H1 (cell line): ENCODE measurements around the gene FBXL15. TPM values are rescaled to one million over a fixed set of nuclear protein-coding genes. Genes with fewer than 3 reads are reported as not detected.

Experiments
- CTCF ChIA-PET: fragments of 300-600 bp; sonication (Branson Sonifier 250); formaldehyde crosslinking; loops from one replicate; lab custom pipeline; 2021; ENCODE audit not compliant: partially characterized antibody; lab: Charles Lee
- POLR2A ChIA-PET: fragments of 300-600 bp; sonication (Branson Sonifier 250); formaldehyde crosslinking; loops from one replicate; lab custom pipeline; 2021; ENCODE audit warnings: inconsistent platforms; ENCODE audit not compliant: partially characterized antibody; lab: Charles Lee
- DNase-seq, 2 experiments: peaks; one replicate each; pipeline versions ENCODE4 v3.0.0 to v3.0.0-alpha.2; 2010 to 2022; ENCODE audit warnings: low spot score in 2 of 2, low read depth in 1 of 2, mixed read lengths in 1 of 2
- FAIRE-seq: peaks from 2 replicates; lab custom pipeline; 2011; peaks lifted over from hg19 to GRCh38; lab: Jason Lieb, UNC
- H2AFZ ChIP-seq: 2 replicates; pipeline ENCODE4 v1.8.1; 2012; ENCODE audit warnings: low read length, inconsistent platforms
- H2AK5ac ChIP-seq: 2 replicates; pipeline ENCODE4 v1.6.1; 2013; ENCODE audit warnings: low read depth, low read length
- H2BK120ac ChIP-seq: replicated peaks from 2 replicates; pipeline ENCODE3; 2013; ENCODE audit warnings: low read depth, low read length, inconsistent platforms
- H2BK12ac ChIP-seq: 2 replicates; pipeline ENCODE4 v1.6.1; 2013; ENCODE audit warnings: low read depth, low read length
- H2BK15ac ChIP-seq: 2 replicates; pipeline ENCODE4 v1.6.1; 2013; ENCODE audit warnings: low read length
- H2BK20ac ChIP-seq: 2 replicates; pipeline ENCODE4 v1.6.1; 2013; ENCODE audit warnings: low read length
- H2BK5ac ChIP-seq: 2 replicates; pipeline ENCODE4 v1.6.1; 2013; ENCODE audit warnings: low read depth, low read length
- H3K14ac ChIP-seq: 2 replicates; pipeline ENCODE4 v1.6.1; 2013; ENCODE audit warnings: inconsistent platforms; ENCODE audit not compliant: insufficient read length
- H3K18ac ChIP-seq: 2 replicates; pipeline ENCODE4 v1.6.1; 2013; ENCODE audit warnings: low read length; ENCODE audit errors: extremely low read depth
- H3K23ac ChIP-seq: 2 replicates; pipeline ENCODE4 v1.6.1; 2013; ENCODE audit warnings: inconsistent platforms; ENCODE audit not compliant: insufficient read length
- H3K23me2 ChIP-seq: 2 replicates; pipeline ENCODE4 v1.6.1; 2013; ENCODE audit warnings: low read depth, low read length
- H3K27ac ChIP-seq: 2 replicates; pipeline ENCODE4 v1.6.1; 2011; ENCODE audit warnings: low read depth, low read length, inconsistent platforms
- H3K27me3 ChIP-seq, 4 experiments: replicated peaks in 1 of 4; 1 replicate in 1 of 4; 2 replicates in 3 of 4; pipeline versions ENCODE4 v1.6.1 to v1.8.1; 2011 to 2013; ENCODE audit warnings: low read length in 3 of 4, mild to moderate bottlenecking in 3 of 4, inconsistent platforms in 2 of 4, mixed read lengths in 2 of 4, moderate library complexity in 1 of 4; ENCODE audit not compliant: control insufficient read depth in 3 of 4, insufficient read depth in 3 of 4; ENCODE audit errors: extremely low read depth in 1 of 4
- H3K36me3 ChIP-seq, 4 experiments: 2 replicates each; pipeline versions ENCODE4 v1.6.1 to v1.8.1; 2011 to 2013; ENCODE audit warnings: mild to moderate bottlenecking in 4 of 4, low read length in 3 of 4, moderate library complexity in 2 of 4, control low read depth in 1 of 4, inconsistent platforms in 1 of 4; ENCODE audit not compliant: insufficient read depth in 4 of 4, control insufficient read depth in 2 of 4
- H3K4ac ChIP-seq: replicated peaks from 2 replicates; pipeline ENCODE3; 2013; ENCODE audit warnings: low read length, low read depth, mixed read lengths, inconsistent platforms; ENCODE audit not compliant: insufficient read length
- H3K4me1 ChIP-seq, 4 experiments: replicated peaks in 1 of 4; 1 replicate in 1 of 4; 2 replicates in 3 of 4; pipeline versions ENCODE4 v1.6.1 to v1.8.1; 2011 to 2013; ENCODE audit warnings: low read length in 3 of 4, inconsistent platforms in 2 of 4, mixed read lengths in 1 of 4; ENCODE audit not compliant: insufficient read depth in 4 of 4, control insufficient read depth in 3 of 4
- H3K4me2 ChIP-seq, 2 experiments: 2 replicates each; pipeline versions ENCODE4 v1.6.1 to v1.8.1; 2011 to 2013; ENCODE audit warnings: low read depth in 2 of 2, low read length in 2 of 2, control low read depth in 1 of 2, inconsistent platforms in 1 of 2, mild to moderate bottlenecking in 1 of 2; ENCODE audit not compliant: insufficient read depth in 1 of 2
- H3K4me3 ChIP-seq, 4 experiments: fragments of 200-600, 300-600 bp in 1 of 4; sonication (generic), shearing (Covaris generic), sonication (Bioruptor Twin) in 1 of 4; 2 replicates each; pipeline versions ENCODE4 v1.5.1 to v1.8.1; 2011 to 2016; ENCODE audit warnings: low read length in 4 of 4, low read depth in 3 of 4, control low read depth in 2 of 4, inconsistent platforms in 2 of 4, mild to moderate bottlenecking in 2 of 4, mixed read lengths in 1 of 4, moderate library complexity in 1 of 4; ENCODE audit not compliant: insufficient read depth in 2 of 4; ENCODE audit errors: extremely low read depth in 1 of 4
- H3K56ac ChIP-seq: replicated peaks from 2 replicates; pipeline ENCODE3; 2013; ENCODE audit warnings: low read depth, mild to moderate bottlenecking, mixed read lengths, low read length, inconsistent platforms; ENCODE audit not compliant: insufficient read length
- H3K79me1 ChIP-seq: 2 replicates; pipeline ENCODE4 v1.6.1; 2013; ENCODE audit warnings: low read depth, low read length, control low read depth
- H3K79me2 ChIP-seq, 2 experiments: 2 replicates each; pipeline versions ENCODE4 v1.6.1 to v1.8.1; 2012 to 2013; ENCODE audit warnings: low read length in 2 of 2, mild to moderate bottlenecking in 2 of 2, inconsistent platforms in 1 of 2; ENCODE audit not compliant: insufficient read depth in 2 of 2, control insufficient read depth in 1 of 2
- H3K9ac ChIP-seq, 4 experiments: replicated peaks in 1 of 4; 1 replicate in 1 of 4; 2 replicates in 3 of 4; pipeline versions ENCODE4 v1.6.1 to v1.8.1; 2011 to 2013; ENCODE audit warnings: low read depth in 3 of 4, low read length in 3 of 4, control low read depth in 2 of 4, mild to moderate bottlenecking in 2 of 4, moderate library complexity in 2 of 4, inconsistent platforms in 1 of 4; ENCODE audit errors: extremely low read depth in 1 of 4
- H3K9me3 ChIP-seq, 2 experiments: 2 replicates each; pipeline versions ENCODE4 v1.6.1 to v1.8.1; 2012 to 2013; ENCODE audit warnings: mild to moderate bottlenecking in 2 of 2, moderate library complexity in 2 of 2, control low read depth in 1 of 2, inconsistent platforms in 1 of 2, low read depth in 1 of 2, low read length in 1 of 2, mixed read lengths in 1 of 2; ENCODE audit not compliant: insufficient read depth in 2 of 2
- H4K20me1 ChIP-seq, 2 experiments: replicated peaks in 1 of 2; 2 replicates each; pipeline versions ENCODE3 to v1.8.1; 2011 to 2013; ENCODE audit warnings: inconsistent platforms in 2 of 2, low read length in 2 of 2, mild to moderate bottlenecking in 1 of 2; ENCODE audit not compliant: insufficient read depth in 2 of 2, control insufficient read depth in 1 of 2
- H4K5ac ChIP-seq: 2 replicates; pipeline ENCODE4 v1.6.1; 2013; ENCODE audit warnings: low read length, low read depth, mixed read lengths, inconsistent platforms; ENCODE audit not compliant: insufficient read length
- H4K8ac ChIP-seq: 2 replicates; pipeline ENCODE4 v1.8.0; 2013; ENCODE audit warnings: mild to moderate bottlenecking, moderate library complexity, low read length, inconsistent platforms; ENCODE audit not compliant: insufficient read depth; ENCODE audit errors: extremely low read depth
- H4K91ac ChIP-seq: replicated peaks from 2 replicates; pipeline ENCODE3; 2013; ENCODE audit warnings: low read length, mixed read lengths, inconsistent platforms; ENCODE audit not compliant: insufficient read length
- CEBPB ChIP-seq: IDR thresholded peaks from 2 replicates; pipeline ENCODE4 v1.6.1; 2012; ENCODE audit warnings: low read depth, low read length
- WGBS, 2 experiments: shearing (Covaris generic) in 1 of 2; methylation state at CpG; one replicate each; pipeline versions ENCODE4 v1.1.6 to v1.1.7; 2013 to 2015; ENCODE audit warnings: low lambda C conversion rate in 2 of 2, mixed read lengths in 2 of 2, inconsistent platforms in 1 of 2, low coverage in 1 of 2, missing lambda C conversion rate in 1 of 2; ENCODE audit not compliant: insufficient replicate concordance in 2 of 2, insufficient coverage in 1 of 2, insufficient read length in 1 of 2; ENCODE audit errors: extremely low coverage in 1 of 2, missing lambda C conversion rate in 1 of 2; 5-methylcytosine and 5-hydroxymethylcytosine counted together
- polyA plus RNA-seq, 7 experiments: library from polyadenylated mRNA; depleted of rRNA in 3 of 7; stranded (reverse) in 5 of 7; unstranded in 2 of 7; fragments of >200 nt in 5 of 7; fragments of 200-250 nt in 2 of 7; gene quantifications; 1 replicate in 5 of 7; 2 replicates in 1 of 7; 4 replicates in 1 of 7; pipeline versions ENCODE4 v1.2.1 to v1.2.3, GENCODE V29; 2011 to 2013; ENCODE audit warnings: missing spikeins in 2 of 7, mixed read lengths in 2 of 7
- total RNA-seq: library from RNA; stranded (reverse); fragmentation: NEBNext Ultra II Directional; extraction: Animal tissue kit (Norgen Biotek cat#: 25700); gene quantifications from 2 replicates; pipeline ENCODE4 v1.2.1, GENCODE V29; 2021

The FBXL15 gene
- total and polyA plus RNA-seq, 2 of the 8 experiments (the other 6 are each of a cell fraction or from before 2014, with no cell fraction given) = 11.3 to 22.6 TPM

GRCh38 chr10:102444851-102445250 is 24.2 kb downstream of the FBXL15 start:
- no peak overlapping the region for H2BK20ac ChIP-seq
- no peak for TF ChIP-seq CEBPB
- no peaks in the 10 kb centered on the region for H3K36me3 ChIP-seq
- CTCF ChIA-PET = interaction anchor here (1.2 kb wide), 1 partner anchor 32 kb away, joined by 5 read pairs; no protein-coding TSS in a partner anchor
- no peak overlapping the region for H2BK120ac ChIP-seq
- H3K4me1 ChIP-seq = peaks cover 0 to 4% (median 2%) of the 10 kb centered on the region in 4 experiments; a peak in 4 of 7 replicates
- H2AFZ ChIP-seq = no peak overlapping the region
- H3K14ac ChIP-seq = no peak overlapping the region
- no peaks in the 10 kb centered on the region for H3K79me1 ChIP-seq
- WGBS, 2 experiments = 82% methylated on average over 2 of the region's 2 CpGs; no CpG with 5 or more reads in 1 of the 2 experiments
- H3K27ac ChIP-seq = no peak overlapping the region
- H3K23ac ChIP-seq = no peak overlapping the region
- no peak for FAIRE-seq
- no peaks in the 10 kb centered on the region for H4K20me1 ChIP-seq
- H4K91ac ChIP-seq = no peak overlapping the region
- no peak overlapping the region for H3K4me3 ChIP-seq
- POLR2A ChIA-PET = no interaction called here
- no peaks in the 10 kb centered on the region for H3K27me3 ChIP-seq
- H3K23me2 ChIP-seq = no peaks in the 10 kb centered on the region; the same call in 1 of the 2 replicates
- H3K56ac ChIP-seq = no peak overlapping the region
- H4K5ac ChIP-seq = no peak overlapping the region
- no peak overlapping the region for H2BK12ac ChIP-seq
- no peaks in the 10 kb centered on the region for H3K79me2 ChIP-seq
- H3K9ac ChIP-seq = no peak overlapping the region
- no peak overlapping the region for H2BK15ac ChIP-seq
- no peaks in the 10 kb centered on the region for H3K9me3 ChIP-seq
- H3K4me2 ChIP-seq = no peak overlapping the region
- H4K8ac ChIP-seq = no peak overlapping the region
- H3K4ac ChIP-seq = no peak overlapping the region
- no peak for DNase-seq
- H2AK5ac ChIP-seq = no peak overlapping the region
- H2BK5ac ChIP-seq = no peak overlapping the region
- no peak overlapping the region for H3K18ac ChIP-seq
